Brain pericyte (primary cell): ENCODE results near the gene MEGF6.
A peak's percentile ranks its signal among the peaks of the same experiment; 100 is the strongest.

Experiments
- DNase-seq: peaks from one replicate; pipeline ENCODE4 v3.0.0-alpha.2; 2012; ENCODE audit warnings: low read depth, low spot score

Gene MEGF6

DNA sequence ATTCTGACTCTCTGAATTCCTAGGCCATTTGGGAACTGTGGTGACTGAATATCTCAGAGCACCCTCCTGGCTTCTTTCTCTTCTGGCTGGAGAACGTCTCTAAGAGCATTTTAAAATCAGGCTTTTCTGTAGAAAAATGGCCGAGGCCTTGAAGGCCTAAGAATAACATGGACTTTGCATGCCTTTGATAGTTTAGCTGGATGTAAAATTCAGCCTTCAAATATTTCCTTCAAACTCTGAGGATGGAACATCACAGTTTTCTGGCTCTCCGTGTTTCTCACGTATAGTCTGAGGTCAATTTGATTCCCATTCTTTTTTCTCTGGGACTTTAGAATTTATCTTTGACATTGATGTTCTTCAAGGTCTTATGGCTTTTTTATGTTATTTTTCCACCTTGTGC, 122.9 kb downstream of the MEGF6 start:
- DNase-seq = no peak

DNA sequence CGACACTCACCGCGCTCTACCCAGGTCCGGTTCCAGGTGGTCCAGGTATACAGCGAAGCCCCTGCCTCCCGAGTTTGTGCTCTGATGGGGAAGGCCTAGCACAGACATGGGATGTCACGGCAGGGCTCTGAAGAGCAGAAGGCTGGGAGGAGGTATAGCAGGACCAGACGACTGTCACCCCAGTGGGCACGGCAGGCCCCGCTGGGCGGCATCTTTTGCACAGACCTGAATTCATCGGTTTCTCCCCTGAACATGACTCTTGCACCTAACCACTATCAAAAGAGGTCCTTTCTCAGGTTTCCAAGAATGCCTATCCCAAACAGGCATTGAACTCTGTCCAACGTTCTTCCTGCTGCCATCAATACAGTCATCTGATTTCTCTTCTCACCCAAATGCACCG, 126.3 kb downstream of the MEGF6 start:
- no peak for DNase-seq

DNA sequence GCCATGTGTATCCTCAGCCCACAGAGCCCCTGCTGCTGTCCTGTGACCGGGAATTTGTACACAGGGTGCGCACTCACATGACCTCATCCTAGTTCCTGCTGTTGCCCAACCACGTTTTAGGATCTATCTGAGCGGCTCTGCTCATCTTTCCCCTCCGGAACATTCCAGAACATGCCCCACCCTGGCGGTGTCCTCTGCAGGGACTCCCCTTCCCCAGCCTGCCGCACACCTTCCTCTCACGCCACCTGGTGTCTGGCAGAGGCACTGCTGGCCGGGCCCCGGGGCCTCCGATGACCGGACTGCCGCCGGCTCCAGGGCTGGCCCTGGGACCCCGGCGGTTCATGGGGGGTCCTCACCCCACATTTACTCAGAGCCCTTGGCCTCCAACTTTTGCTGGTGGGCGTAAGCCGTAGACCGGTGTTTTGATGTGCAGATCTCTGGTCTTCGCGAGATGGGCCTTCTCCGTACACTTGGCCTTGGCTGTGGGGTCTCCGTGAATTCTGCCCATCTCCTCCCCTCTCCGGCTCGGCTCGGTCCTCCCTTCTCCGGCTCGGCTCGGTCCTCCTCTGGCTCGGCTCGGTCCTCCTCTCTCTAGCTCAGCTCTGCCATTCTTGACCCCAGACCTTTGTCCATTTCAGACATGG, 127.4 kb downstream of the MEGF6 start:
- no peak for DNase-seq

DNA sequence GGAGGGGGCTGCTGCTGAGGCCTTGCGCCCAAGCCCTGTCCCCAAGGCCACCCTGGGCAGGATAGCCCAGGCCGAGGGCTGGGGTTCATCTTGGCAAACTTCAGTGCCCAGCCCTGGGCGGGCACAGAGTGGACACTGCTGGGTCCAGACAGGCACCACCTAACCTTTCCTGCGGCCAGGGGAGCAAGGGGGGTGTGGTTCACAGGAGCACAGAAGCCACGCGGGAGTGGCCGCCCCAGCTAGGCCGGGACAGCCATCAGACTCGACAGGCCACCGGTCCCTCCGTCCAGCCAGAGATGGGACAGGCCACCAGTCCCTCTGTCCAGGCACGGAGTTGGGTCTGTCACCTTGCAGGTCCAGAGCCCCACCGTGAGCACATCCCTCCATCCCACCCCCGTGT, 127.9 kb downstream of the MEGF6 start:
- DNase-seq = no peak

DNA sequence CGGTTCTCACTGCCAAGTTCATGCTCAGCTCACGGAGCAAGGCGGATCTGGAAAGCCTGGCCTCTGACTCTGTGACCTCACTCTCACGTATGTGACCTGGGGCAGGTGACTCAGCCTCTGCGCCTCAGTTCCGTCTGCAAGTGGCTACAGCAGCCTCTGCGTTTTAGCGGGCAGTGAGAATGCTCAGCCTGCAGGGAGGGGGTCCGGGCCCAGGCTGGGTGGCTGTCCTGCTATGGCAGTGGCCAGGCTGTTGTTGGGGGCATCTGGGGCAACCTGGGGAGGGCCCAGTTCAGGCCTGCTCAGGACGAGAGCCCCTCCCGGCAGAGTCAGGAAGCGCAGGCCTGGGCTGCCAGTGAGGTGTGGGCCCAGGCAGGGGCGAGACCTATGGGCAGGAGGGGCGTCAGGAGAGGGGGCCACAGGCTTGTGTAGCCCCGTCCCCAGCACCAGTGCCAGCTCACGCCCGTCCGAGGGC, 128.9 kb downstream of the MEGF6 start:
- no peak for DNase-seq

DNA sequence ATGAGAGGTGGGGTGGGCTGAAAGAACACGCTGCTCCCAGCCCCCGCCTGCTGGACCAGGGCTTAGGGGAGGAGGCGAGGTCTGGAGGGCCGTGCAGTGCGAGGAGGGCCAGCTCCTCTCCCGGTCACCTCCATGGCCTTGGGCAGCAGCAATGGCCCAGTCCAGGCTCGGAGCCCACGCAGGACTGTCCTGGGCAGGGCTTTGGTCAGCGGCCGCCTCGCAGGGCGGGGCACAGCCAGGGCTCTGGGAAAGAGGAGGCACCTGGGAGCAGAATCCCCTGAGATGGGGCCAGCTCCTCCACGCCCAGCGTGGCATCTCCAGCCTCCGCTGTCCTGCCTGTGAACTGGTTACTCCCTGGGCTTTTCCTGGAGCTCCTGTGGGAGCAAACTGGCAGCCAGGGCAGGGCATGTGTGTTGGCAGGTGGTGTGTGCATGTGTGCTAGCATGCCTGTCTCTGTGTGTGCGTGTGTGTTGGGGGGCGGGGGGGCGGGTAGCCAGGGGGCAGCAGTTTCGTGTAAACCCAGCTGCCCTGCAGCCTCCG, 129.4 kb downstream of the MEGF6 start:
- no peak for DNase-seq

DNA sequence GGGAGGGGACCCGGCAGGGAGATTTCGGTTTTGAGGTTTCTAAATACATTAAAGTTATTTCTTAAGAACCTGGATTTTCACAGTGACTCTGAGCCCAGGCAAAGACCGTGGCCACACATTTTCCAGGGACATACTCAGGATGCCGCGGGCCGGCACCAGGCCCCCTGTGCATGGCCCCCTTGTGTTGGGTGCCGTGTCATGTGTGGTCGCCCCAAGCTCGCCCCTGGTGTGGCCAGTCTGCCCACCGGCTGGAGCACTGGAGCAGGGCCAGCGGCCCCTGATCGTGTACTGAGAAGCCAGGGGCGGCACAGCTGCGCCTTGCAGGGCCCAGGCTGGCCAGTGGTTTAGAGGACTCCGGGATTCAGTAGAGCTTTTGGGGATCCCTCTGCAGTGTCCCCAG, 130.3 kb downstream of the MEGF6 start:
- no peak for DNase-seq

DNA sequence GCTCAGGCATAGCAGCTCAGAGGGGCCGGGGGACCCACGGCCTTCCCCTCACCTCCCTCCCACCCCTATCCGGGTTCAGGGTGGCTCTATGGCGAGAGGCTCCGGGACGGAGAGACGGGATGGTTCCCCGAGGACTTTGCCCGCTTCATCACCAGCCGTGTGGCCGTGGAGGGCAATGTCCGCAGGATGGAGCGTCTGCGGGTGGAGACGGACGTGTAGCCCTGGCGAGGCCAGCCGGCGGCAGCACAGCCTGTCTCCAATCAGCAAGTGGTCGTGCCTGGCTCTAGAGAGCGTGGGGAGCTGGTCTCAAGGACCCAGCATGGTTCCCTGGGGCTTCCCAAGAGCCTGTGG, 131.0 kb downstream of the MEGF6 start:
- DNase-seq = no peak

DNA sequence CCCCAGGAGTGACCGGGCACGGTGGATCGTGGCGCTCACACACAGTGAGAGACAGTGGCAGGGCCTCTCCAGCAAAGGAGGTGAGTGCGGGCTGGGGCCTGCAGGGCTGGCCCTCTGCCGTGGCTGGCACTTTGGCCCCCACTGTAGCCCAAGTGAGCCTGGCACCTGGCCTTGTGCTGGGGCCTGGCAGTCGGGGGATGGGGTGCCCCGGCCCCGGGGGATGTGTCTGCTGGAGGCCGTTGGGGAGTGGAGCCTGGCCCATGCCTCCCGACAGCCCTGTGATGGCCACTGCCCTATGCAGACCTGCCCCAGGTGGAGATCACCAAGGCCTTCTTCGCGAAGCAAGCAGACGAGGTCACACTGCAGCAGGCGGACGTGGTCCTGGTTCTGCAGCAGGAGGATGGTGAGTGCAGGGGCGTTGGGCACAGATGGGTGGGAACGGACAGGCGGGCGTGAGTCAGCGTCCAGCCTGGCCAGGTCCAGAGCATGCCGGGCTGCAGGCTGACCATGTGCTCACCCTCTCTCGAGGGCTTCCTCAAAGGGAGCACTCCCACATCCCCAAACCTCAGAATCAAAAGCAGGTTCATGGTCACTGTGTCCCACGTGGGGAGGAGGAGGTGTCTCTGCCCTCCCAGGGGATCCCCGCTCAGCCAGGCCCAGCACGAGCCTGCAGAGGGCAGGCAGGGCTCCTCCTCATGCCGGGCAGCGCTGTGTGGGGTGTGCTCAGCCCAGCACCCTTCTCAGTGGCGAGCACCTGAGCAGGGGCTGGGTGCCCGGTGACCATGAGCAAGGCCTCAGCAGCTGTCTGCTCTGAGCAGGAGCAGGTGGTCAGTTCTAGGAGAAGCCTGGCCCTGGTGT, 131.6 kb downstream of the MEGF6 start:
- DNase-seq = no peak

DNA sequence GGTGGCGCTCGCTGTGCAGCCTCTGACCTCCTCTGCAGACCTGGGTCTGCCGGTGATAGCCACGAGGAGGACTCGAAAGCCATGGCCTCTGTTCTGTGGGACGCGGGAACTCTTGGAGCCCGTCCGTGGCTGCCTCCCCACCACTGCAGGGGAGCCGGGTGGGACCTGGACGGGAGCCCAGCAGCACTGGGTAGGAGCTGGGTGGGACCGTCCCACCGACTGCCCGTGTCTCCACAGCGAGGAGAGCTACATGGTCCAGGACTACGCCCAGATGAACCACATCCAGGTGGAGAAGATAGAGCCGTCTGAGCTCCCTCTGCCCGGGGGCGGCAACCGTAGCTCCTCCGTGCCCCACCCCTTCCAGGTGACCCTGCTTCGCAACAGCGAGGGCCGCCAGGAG, 133.1 kb downstream of the MEGF6 start:
- no peak for DNase-seq

DNA sequence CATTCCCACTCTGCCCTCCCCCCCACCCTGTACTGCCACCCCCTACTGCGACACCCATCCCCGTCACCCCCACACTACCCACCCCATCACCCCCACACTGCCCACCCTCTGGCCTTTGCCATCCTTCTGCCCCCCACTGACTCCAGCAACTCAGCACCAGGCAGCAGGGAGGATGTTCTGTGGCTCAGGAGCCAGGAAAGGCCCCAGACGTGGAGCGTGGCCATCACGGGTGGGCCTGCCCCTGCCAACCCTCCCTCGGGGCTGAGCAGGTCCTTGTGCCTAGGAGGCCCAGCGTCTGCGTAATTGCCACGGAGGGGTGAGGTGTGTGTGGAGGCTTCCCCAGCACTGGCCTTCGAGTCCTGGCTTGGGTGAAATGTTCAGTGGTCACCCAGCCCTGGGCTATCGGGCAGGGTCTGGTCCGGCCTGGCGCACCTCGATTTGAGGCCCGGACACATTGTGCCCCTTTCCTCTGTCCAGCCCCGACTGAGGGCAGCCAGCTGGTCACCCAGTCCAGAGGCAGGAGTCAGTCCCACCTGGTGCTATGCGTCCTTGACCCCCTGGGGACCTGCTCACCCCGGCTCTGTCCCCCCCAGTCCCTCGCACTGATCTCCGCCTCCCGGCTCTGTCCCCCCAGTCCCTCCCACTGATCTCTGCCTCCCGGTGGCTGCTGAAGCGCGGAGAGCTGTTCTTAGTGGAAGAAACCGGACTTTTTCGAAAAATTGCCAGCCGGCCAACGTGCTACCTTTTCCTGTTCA, 133.9 kb downstream of the MEGF6 start:
- DNase-seq = no peak

DNA sequence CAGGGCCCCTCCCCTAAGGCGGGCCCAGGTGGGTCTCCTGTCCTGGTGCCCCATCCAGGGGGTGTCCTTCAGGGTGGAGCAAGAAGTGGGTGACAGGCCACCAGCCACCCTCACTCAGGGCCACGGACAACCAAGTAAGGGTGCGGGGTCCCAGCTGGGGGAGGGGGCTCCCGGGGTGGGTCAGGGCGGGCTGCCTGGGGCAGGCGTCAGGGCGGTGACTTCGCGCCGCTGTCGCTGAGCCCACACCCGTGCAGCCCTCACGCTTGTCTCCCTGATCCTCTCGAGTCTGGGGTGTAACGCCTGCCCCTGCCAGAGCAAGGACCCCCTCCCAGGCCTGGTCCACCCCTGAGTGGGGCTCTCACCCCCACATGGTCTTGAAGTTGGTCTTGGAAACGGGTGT, 134.6 kb downstream of the MEGF6 start:
- DNase-seq = no peak

DNA sequence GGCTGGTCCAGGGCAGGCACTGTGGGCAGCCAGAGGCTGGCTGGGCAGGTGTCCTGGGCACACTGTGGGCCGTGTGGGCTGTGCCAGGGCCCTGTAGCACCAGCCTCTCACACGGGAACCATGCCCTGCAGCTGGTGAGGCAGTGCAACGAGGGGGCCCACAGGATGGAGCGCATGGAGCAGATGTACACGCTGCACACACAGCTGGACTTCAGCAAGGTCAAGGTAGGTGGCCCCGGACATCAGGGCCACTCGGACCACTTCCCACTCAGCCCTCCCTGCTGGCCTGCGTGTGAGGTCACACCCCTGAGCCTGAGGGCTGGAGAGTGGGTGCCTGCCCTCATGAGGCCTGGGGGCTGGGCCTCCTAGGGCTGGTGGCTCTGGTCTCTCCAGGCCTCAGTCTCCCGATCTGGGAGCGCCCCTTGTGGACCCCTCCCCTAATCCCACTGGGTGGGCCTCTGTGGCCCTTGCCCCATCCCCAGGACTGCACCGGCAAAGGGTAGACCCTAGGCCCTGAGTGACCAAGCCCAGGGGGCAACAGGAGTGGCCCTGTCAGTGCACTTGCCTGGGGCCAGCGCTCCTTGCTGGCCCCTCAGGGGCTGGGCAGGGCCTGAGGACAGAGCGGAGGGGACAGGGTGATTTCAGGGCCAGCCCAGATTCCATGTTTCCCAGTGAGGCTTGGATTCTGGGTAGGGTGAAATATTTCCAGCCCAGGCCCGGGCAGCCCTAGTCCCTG, 135.3 kb downstream of the MEGF6 start:
- no peak for DNase-seq

DNA sequence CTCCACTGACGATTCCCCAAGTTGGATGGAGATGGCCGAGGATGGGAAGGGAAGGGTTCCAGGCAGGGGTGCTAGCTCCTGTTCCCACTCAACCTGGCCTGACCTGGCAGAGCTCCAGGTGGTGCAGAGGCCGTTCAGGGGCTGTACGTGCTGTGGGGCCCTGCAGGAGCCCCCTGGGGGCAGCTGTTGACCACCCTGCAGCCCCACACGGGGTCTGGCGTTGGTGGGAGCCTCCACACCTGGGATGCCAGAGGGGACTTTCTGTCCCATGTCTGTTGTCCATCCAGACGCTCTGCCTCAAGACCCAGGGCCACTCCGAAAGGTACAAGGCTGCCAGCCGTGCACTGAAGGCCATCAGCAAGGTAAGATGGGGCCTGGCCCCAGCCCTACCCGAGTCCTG, 136.9 kb downstream of the MEGF6 start:
- DNase-seq = no peak

DNA sequence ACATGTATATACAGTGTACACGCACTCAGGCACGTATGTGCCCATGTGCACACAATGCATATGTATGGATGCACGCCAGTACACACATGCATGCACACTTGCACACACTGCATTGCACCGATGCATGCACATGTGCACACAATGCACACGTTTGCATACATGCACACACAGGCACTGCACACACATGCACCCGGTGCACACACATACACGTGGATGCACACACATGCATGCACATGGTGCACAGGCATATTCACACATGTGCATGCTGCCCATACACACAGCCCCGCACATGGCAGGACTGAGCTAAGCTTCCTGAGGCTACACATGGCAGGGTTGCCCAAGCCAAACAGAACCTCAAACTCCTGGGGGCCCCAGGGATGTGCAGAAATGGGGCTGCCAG, 137.3 kb downstream of the MEGF6 start:
- no peak for DNase-seq

DNA sequence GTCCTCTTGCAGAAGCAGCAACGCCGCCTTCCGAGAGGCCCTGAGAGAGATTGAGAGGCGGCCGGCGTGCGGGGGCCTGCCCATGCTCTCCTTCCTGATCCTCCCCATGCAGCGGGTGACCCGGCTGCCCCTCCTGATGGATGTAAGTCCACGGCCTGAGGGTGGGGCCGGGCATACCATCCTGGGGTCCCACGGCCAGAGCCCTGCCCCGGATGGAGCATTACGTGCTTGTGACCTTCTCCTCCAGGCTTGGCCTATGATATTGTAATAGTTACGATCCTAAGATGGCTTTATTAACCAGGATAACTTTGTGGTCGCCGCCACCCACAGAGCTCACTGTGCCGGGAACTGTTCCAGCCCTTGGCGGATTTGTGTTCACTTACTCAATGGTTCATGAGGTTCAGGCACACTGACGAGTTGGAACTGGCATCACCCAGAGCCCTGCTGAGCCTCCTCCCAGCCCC, 137.9 kb downstream of the MEGF6 start:
- DNase-seq = peak; percentile 97

DNA sequence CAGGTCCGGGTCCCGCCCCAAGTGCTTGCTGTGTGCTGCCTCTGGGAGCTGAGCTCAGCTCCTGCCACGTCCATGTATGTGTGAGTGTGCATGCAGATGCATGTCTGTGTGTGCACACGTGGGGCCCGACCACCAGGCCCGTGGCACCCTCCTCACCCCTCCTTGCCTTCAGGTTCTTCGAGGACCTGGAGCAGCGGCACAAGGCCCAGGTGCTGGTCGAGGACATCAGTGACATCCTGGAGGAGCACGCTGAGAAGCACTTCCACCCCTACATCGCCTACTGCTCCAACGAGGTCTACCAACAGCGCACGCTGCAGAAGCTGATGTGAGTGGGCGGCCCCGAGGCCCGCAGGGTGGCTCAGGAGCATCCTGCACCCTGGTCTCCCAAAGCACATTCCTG, 138.4 kb downstream of the MEGF6 start:
- no peak for DNase-seq

DNA sequence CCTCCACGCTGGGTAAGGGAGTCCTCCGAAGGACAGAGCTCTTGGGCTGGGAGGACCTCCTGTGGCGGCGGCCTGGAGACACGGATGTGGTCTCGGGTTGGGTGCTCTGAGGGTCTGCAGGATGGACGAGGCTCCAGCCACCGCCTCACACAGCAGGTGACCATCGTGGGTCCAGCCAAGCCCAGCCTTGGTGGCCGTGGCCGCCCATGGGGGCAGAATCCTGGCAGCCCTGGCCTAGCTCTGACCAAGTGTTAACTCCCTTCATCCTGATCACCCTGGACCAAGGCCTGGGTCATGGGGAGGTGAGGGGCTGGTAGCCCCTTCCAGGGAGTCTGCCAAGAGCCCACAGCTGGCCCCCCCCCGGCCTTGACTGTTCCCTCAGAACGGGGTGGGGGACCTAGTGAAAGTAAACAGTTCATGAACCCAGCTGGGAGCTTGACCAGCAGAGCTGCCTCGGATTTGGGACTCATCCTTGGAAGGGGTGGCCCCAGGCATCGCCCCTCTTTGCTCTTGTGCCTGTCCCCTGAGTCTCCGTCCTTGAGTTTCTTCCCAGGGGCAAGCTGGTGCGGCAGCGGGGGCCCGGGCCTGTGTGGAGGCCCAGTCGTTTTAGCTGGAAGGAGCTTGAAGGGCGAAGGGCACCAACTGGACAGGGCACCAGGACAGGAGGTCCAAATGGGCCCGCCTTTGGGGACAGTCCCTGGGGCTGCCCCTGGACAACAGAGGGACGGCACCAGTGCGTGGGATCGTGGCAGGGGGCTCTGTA, 139.0 kb downstream of the MEGF6 start:
- DNase-seq = no peak

DNA sequence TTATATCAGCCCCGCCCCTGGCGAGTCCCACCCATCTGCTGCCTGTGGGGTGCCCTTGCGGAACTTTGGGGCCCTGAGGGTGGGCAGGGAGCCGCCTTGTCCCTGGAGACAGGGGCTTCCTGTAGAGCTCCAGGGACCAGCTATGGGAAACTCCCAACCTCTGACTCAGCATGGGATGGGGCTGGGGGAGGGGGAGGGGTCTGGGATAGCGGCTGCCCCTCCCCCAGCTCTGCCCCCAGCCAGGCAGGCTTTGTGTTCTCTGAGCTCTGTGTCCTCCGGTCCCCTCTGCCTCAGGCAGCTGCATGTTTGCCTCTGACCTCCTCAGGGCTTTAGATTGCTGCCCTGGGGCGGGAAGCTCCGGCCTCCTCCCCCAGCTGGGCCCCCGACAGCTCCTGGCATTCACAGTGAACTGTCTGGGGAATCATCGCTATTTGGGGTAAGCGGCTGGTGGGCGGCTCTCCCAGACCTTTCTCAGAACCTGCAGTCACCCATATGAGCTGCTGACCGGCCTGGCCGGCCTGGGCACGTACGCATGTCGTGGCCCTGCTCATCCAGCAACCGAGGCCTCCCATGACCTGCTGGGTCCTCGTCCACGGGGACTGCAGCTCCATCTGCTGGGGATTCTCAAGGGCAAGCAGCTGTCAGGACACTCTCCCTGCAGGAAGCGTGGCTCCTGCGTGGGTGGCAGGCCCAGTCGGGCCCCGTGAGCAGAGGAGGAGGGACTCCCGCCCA, 139.8 kb downstream of the MEGF6 start:
- DNase-seq = peak; percentile 96
